Left kidney (tissue), 2 donors: ENCODE data around the gene AFF3. TPM values are rescaled to one million over a fixed set of nuclear protein-coding genes. Genes with fewer than 3 reads are reported as not detected.

Source experiments
- DNase-seq: peaks from one replicate; pipeline ENCODE4 v3.0.0-alpha.2; 2013
- polyA plus RNA-seq: library from polyadenylated mRNA; unstranded; fragments of 120-200 nt; gene quantifications from one replicate; pipeline ENCODE4 v1.2.1, GENCODE V29; 2013; ENCODE audit not compliant: insufficient read length

The AFF3 gene
- polyA plus RNA-seq, 1 donor, result 26.6 TPM

- no peak for DNase-seq
Observed at GRCh38 chr2:99698896-99699295, 443.5 kb downstream of the AFF3 start.

DNA sequence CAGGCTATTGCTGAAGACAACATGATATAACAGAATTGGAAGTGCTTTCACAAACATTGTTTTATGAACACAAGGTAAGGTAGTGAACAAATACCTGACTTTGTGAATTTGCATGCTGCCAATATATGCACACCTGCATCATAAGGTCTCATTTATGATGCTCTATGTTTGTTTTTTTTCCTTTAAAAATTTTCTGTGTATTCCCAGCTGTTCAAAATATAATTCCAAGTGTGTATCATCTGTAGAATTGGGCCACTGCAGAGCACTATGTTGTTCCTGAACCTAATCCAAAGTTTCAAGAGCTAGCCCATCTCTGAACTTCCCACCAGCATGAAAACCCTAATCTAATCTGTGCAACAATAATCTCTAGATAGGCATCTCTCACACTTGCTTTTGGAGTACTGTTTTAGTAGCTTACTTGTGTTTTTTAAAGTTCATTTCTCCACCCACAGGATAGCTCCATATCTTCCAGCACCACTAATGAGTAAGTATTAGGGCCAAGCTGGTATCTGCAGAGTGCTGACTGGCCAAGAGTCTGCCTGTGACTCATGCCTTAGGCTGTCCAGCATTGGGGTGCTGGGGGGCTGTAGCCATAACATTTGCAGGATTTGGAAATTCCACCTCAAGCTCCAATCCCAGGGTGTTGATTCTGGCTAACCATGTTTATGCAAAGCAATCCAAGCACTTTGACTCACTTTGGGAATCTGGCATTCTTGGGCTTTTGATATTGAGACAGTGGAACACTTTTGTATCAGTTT lies 444.4 kb downstream of the AFF3 start:
- no peak for DNase-seq

DNA sequence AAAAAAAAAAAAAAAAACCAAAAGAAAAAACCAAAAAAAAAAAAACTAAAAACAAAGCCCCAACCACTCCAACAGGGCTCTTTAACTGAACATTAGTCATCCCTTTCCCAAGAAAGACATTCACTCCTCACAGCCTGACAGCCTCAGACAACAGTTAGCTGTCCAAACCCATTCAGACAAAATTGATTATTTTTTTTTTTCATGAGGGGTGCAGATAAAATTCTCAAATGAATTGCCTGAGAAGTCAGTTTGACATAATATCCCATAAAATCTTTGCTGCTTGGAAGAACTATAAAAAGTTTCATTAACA lies 446.5 kb downstream of the AFF3 start:
- no peak for DNase-seq

GRCh38 chr2:99695130-99695943 lies 447.1 kb downstream of the AFF3 start:
- DNase-seq, result no peak

DNA sequence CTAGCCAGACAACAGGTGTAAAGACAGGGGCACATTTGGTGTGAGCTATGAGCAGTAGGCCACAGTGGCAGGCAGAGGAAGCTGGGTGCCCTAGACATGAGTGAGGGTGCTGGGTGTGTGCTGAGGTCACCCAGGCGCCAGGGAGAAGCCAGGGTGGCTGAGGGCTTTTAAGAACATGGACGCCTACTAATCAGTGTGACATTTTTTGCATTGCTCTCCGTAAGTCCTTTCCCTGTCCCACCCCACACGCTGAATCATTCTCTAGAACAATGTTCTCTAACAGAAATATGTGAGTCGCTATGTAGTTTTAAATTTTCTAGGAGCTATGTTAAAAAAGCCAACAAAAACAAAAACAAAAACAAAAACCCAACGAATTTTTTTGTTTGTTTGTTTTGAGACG lies 448.1 kb downstream of the AFF3 start:
- DNase-seq, result no peak

DNA sequence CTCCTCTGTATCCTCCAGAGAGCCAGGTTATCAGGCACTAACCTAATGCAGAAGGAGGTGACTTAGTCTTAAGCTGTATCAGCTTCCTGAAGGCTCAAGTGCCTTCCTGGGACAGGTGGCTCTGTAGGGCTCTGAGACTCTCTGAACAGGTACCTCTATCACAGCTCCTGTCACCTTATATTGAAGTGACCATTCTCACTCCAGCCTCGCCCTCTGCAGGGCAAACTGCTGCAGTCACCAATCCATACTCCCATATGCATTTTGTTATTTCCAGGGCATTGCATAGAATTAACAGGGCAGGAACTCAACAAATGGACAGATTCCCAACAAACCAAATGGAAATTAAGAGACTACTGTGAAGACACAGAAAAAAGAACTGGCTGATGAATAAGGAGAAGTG lies 449.6 kb downstream of the AFF3 start:
- no peak for DNase-seq

- DNase-seq, result no peak
Observed at GRCh38 chr2:99691926-99692325, 450.5 kb downstream of the AFF3 start.

GRCh38 chr2:99689145-99689742 lies 453.1 kb downstream of the AFF3 start:
- peak; percentile 79 for DNase-seq

DNA sequence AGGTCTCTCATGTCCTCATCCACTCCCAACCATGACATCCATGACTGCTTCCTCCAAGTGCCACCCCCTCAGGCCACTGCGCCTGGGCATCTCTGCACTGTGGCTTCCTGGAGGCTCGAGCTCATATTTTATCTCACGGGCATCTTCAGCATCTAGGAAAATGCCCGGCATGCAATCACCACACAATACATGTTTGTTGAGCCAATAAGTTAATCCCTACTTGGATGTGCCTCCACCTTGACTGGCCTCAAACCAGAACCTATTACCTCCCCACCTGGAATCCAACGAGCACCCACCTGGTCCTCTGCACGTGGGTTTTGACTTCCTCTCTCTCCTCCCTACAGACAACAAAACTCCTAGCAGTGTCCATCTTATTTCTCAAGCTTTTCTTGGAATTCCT lies 453.7 kb downstream of the AFF3 start:
- DNase-seq, result no peak

DNA sequence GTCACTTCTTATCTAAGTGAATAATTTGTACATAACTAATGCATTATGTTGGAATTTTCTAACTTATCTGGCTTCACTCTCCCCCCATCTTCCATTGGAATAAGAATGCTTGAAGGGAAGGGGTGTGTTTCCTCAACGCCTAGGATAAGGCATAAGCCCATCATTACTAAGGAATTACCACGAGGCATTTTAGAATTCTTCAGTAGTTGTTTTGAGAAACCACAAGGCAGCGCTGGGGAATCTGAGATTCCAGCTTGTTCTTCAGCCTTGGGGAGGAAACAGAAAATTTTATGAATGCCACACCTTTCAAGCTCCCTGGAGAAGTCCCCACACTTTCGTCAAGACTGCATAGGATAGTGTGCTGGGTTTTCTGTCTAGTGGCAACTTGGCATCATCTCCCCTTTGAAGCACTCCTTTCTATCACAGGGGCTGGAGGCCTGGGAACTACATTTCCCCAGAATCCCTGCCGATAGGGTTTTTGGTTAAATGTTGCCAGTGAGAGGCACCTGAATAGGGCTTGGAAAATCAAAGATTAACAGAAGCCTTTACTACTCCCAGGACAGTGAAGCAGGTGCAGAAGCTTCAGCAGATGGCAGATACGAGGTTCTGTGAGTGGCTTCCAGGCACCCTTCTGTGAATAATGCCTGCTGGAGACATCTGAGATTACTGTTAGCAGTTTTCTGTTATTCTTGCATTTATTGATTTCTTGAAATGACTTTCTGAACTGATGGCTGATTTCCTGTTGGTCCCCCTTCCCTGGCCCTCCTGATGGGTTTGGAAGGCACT lies 459.9 kb downstream of the AFF3 start:
- no peak for DNase-seq

DNA sequence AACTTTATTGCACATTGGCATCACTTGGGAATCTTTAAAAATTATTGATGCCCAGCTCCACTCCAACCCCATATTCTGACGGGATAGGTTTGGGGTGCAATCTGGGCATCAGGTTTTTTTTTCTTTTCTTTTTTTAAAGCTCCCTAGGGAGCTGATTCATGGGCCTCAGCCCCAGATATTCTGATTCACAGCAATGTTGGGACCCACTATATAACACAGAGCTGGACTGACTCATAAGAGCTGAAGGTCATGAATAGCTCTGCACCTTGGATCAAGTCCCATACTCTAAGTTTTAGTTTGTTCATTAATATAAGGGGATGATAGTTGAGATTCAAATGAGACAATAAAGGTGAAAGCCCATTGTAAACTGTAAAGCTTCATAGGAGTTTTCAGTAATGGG lies 461.4 kb downstream of the AFF3 start:
- no peak for DNase-seq

DNA sequence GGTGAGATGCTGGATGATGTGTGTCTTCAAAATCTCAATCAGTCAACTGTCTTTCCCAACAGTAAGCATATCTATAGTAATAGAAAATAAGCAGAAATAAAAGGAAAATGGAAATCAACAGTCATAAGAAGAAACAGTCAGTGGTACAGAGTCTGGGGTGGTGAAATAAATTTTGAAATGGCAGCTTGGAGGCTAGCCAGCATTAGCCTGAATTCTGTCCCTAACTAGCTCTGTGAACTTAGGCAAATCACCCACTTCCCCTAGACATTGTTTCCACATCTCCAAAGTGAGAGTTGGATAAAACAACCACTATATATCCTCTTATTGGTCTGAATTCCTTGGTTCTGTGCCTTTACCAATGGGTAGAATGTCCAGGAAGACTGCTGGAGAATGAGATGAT lies 462.9 kb downstream of the AFF3 start:
- no peak for DNase-seq

- no peak for DNase-seq
Observed at GRCh38 chr2:99678625-99679024, 463.8 kb downstream of the AFF3 start.

DNA sequence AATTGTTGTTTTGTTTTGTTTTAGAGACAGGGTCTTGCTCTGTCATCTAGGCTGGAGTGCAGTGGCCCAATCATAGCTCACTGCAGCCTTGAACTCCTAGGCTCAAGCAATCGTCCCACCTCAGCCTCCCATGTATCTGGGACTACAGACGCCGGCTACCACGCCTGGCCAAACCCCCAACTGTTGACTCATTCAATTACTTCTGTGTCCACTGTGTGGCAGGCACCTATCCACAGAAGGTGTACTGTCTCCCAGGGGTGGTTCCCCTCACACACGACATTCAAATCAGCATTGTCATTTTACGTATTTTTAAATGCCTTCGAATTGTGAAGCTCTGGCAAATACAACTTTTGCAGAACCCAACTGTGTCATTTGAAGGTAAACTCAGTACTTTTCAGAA lies 464.6 kb downstream of the AFF3 start:
- no peak for DNase-seq

GRCh38 chr2:99675130-99675661 lies 467.2 kb downstream of the AFF3 start:
- no peak for DNase-seq

DNA sequence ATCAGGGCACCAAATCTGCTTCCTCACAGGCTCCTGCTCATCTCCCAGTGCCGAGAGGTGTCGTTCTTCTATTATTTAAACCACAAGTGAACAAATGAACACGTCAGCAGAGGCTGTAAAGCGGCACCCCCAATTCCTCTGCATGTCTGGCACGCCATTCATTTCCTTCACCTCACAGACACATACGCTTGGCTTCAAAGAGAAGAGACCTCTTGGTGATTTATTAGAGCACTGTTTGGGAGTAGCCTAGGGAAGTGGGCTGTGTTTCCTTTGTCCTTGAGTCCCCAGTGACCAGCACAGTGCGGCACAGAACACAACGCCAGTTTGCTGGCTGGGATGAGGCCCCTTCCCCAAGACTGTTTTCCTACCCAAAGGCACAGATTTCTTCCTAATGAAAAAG lies 468.3 kb downstream of the AFF3 start:
- no peak for DNase-seq

DNA sequence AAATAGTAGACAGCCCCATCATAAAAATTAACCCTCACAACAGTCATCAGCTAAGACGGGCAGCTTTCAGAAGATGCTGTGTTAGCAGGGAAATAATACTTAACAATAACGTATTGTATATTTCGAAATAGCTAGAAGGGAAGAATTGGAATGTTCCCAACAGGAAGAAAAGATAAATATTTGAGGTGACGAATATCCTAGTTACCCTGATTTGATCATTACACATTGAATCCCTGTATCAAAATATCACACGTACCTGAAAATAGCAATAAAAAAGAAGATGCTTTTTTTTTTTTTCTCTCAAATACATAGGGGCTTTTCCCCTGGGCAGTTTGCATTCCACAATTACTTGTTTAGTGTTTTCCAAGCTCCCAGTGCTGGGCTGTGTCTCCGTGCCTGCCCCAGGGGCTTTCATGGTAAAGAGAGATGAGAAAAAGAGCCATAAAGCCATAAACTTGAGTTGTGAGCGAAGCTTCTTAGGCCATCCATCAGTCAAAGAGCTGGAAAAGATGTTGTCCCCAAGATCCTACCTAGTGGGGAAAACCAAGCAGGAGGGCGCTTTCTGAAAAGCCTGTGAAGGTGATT lies 469.5 kb downstream of the AFF3 start:
- no peak for DNase-seq

DNA sequence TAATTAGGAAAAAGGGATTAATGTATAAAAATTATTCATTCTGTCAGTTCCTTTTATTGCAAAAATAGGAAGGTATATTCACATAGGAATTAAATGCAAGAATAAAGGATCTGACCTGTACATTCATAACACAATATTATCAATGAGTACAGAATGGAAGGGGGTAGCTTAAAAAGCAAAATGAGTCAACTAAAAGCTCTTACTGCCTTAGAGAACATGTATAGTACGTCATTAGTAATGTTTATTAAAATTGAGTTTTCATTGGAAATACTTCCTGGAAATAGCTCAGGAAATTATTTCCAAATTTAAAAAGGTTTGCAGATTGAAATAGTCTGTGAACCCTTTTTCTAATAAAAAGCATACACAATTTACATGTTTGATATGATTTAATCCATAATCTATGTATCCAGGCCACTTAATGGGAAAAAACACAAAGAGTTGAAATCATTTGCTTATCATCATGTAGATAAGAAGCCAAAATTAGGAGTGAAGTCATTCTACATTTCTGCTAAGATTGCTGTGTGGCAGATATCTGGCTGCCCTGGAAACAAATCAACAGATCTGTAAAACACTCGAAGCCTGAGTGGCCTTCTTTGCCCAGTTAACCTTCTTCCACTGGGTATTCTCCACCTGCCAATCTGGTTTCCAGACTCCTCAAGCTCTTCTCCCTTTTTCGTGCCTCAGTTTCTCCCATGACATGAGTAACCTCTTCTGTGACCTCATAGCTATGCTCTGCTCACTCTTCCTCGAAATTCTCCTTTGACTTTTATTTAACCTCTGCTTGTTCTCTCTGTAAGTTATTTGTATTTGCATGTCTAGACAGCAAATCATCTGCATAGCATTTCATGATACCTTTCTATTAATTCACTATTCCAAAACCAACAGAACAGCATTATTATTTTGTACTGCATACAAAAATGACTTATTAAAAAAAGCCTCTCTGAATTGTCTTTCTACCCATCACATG lies 471.3 kb downstream of the AFF3 start:
- no peak for DNase-seq

DNA sequence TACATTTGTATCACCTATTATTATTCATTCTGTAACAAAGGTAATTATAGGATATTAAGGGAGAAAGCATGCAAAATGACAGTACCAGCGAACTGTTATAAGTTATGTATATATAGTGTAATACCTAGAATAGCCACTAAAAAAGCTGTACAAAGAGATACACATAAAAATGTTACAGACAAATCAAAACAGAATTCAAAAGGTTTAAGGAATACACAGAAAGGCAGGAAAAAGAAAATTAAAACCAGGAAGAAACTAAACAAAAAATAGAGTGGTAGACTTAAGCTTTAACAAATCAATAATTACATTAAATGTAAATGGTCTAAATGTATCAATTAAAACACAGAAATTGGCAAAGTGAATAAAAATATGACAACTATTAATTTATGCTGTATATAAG lies 476.1 kb downstream of the AFF3 start:
- DNase-seq, result no peak

DNA sequence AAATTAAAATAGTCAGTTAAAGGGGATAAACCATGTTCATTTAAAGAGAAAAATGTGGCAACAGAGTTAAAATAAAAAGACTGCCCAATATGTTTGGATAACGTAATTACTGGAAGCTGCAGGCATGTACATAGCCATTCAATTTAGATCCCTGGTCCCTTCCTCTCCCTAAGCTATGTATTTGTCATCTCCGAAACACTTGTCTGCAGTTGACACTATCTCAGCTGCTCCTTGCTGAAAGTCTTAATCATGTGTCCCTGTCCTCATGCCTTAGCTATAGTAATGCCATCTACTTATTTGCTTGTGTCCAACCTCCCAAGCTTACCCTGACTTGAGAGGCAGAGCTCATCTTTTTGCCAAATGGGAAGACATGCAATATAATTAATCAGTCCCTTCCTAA lies 478.7 kb downstream of the AFF3 start:
- DNase-seq, result no peak
